Peyer's patch (tissue), 4 donors: ENCODE results near the gene CLEC4D.

Experiments
- CTCF ChIP-seq, 6 experiments: fragments of 450-650 bp in 4 of 6; fragments of 200-600 bp in 2 of 6; sonication (generic) in 1 of 6; IDR thresholded peaks; one replicate each; pipeline ENCODE4 v1.5.1; 2017 to 2019; ENCODE audit warnings: antibody characterized with exemption in 6 of 6, mild to moderate bottlenecking in 3 of 6, moderate library complexity in 1 of 6
- POLR2A ChIP-seq, 2 donors: fragments of 450-650 bp; IDR thresholded peaks; one replicate each; pipeline ENCODE4 v1.5.1; 2017; ENCODE audit warnings: antibody characterized with exemption in 2 of 2, mild to moderate bottlenecking in 2 of 2, moderate library complexity in 2 of 2

GRCh38 chr12:8508223-8508622 lies 5.1 kb upstream of the CLEC4D start:
- TF ChIP-seq CTCF (IDR thresholded peaks at IDR 0.05) (no peak), POLR2A (IDR thresholded peaks at IDR 0.05) (no peak)
